Ovary (tissue), 3 donors: ENCODE results near the gene BRSK2.

Experiments used
- EP300 ChIP-seq: sonication (generic); formaldehyde crosslinking; IDR thresholded peaks from one replicate; pipeline ENCODE4 v1.6.1; 2017; ENCODE audit warnings: antibody characterized with exemption
- POLR2A ChIP-seq: fragments of 450-650 bp; IDR thresholded peaks from one replicate; pipeline ENCODE4 v1.6.1; 2017; ENCODE audit warnings: antibody characterized with exemption, mild to moderate bottlenecking, moderate library complexity
- TF ChIP-seq, protein P1 (sequence below), 3 donors: fragments of 450-650 bp in 2 of 3; fragments of 200-600 bp in 1 of 3; IDR thresholded peaks; one replicate each; pipeline versions ENCODE4 v1.5.1 to v1.8.0; 2016 to 2022; ENCODE audit warnings: antibody characterized with exemption in 3 of 3, mild to moderate bottlenecking in 1 of 3
- donor health status: DM: no; HTN: no; CAD: no.

DNA sequence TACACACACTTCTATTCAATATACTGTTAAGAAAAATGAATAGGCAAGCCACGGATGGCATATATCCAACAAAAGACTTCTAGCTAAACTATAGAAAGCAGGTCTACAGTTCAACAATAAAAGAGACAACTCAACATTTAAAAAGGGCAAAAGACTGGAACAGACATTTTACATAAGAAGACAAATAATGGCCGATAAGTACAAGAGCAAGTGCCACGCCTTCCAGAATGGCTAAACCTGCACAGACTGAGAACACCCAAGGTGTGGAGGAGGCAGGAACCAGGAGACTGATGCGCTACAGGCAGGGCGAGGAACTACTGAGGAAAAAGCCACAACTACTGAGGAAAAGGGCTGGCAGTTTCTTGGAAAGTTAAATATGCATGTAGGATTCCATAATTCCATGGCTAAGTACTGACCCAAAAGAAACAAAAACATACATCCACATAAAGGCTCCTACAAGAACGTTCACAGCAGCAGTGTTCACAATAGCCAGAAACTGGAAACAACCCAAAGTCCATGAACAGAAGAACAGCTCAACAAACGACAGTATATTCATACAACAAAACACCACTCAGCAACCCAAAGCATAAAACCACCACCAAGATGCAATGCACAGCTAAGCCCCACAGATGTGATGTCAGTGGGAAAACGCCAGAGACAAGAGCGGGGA lies 106.5 kb downstream of the BRSK2 start:
- TF ChIP-seq, protein P1, sequence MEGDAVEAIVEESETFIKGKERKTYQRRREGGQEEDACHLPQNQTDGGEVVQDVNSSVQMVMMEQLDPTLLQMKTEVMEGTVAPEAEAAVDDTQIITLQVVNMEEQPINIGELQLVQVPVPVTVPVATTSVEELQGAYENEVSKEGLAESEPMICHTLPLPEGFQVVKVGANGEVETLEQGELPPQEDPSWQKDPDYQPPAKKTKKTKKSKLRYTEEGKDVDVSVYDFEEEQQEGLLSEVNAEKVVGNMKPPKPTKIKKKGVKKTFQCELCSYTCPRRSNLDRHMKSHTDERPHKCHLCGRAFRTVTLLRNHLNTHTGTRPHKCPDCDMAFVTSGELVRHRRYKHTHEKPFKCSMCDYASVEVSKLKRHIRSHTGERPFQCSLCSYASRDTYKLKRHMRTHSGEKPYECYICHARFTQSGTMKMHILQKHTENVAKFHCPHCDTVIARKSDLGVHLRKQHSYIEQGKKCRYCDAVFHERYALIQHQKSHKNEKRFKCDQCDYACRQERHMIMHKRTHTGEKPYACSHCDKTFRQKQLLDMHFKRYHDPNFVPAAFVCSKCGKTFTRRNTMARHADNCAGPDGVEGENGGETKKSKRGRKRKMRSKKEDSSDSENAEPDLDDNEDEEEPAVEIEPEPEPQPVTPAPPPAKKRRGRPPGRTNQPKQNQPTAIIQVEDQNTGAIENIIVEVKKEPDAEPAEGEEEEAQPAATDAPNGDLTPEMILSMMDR (IDR thresholded peaks at IDR 0.05): no peak
- TF ChIP-seq EP300 (no peak), POLR2A (no peak)
